Activated CD8-positive, alpha-beta memory T cell treated with anti-CD3 and anti-CD28 coated beads, Interleukin-2, amount 50 U/mL, for 1 hour (primary cell): Measurements from ENCODE around the gene SMYD2.
"Not testable (repeated sequence)": the region's sequence is repeated elsewhere in the genome, so short reads cannot be mapped to it uniquely, and the experiment has no call there.

Experiments
- DNase-seq: peaks from one replicate; pipeline ENCODE4 v3.0.0-alpha.2; 2020; ENCODE audit errors: extremely low read depth

Gene SMYD2

DNA sequence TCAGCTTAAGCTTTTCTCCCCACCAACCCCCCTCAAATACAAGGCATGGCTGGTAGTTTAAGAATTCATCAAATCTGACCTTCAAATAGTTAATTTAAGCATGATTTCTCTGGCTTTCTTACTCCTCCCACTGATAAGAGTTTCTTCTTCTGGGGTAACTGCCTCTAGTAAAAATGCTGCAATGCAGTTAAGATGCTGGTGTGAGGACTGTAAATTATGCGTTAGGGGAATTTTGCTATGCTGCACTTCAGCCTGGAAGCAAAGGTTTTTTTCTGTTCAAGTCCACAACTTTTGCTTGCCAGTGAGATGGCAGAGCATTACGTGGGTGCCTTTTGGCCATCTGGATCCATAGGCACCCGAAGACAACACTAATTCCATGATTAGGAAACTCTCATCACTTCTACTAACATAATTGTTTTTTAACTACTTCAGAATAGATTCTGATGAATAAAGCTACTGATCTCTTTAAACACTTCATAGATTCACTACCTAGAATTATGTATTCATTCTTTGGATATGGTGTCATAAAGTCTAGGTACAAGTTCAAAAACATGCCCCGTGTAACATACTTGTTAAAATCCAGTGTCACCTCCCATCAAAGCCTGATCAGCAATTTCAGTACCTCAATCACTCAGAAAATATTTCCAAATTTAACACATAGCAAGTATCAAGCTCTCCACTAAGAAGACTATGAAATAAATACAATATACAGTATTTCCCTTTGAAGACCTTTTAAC is 8.8 kb upstream of the SMYD2 start:
- DNase-seq: no peak

DNA sequence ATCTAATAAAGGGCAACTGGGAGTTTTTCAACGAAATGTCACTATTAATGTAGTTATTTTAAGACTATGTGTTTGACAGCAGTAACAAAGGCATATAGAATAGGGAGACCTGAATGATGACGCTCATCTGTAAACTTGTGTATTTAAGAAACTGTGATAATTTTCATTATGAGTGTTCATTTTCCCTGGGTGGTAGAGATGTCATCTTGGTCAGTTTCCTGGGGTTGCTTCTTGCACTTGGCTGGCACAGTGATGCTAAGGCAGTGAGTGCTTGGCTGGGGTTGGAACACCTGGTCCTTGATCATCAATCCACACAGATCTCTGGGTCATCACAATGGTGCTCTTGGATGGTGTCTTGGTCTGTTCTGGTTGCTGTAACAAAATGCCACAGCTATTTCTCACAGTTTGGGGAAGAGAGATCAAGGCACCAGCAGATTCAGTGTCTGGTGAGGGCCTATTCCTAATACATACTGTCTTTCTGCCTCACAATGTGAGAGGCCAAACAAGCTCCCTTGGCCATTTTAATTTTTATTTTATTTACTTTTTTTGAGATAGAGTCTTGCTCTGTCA is 7.9 kb upstream of the SMYD2 start:
- no peak for DNase-seq

DNA sequence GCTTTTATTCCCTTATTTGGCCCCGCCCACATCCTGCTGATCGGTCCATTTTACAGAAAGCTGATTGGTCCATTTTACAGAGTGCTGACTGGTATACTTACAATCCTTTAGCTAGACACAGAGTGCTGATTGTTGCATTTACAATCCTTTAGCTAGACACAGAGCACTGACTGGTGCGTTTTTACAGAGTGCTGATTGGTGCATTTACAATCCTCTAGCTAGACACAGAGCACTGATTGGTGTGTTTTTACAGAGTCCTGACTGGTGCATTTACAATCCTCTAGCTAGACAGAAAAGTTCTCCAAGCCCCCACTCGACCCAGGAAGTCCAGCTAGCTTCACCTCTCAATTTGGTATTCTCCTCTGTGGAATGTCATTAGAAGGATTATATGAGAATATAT is 5.3 kb upstream of the SMYD2 start:
- DNase-seq: not testable (repeated sequence)

DNA sequence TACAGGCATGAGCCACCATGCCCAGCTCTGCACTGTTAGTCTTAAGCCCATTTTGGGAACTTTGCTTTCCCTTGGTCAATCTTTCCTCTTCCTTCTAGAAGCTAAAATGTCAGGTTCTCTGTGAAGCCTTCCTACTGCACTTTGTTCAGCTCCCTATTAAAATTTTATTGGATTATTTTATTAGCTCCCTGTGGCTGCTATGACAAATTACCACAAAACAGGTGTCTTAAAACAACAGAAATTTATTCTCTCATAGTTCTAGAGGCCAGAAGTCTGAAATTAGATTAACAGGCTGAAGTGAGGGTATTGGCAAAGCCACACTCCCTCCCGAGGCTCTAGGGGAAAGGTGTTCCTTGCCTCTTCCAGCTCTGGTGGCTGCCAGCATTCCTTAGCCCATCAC is 4.2 kb upstream of the SMYD2 start:
- DNase-seq: no peak

DNA sequence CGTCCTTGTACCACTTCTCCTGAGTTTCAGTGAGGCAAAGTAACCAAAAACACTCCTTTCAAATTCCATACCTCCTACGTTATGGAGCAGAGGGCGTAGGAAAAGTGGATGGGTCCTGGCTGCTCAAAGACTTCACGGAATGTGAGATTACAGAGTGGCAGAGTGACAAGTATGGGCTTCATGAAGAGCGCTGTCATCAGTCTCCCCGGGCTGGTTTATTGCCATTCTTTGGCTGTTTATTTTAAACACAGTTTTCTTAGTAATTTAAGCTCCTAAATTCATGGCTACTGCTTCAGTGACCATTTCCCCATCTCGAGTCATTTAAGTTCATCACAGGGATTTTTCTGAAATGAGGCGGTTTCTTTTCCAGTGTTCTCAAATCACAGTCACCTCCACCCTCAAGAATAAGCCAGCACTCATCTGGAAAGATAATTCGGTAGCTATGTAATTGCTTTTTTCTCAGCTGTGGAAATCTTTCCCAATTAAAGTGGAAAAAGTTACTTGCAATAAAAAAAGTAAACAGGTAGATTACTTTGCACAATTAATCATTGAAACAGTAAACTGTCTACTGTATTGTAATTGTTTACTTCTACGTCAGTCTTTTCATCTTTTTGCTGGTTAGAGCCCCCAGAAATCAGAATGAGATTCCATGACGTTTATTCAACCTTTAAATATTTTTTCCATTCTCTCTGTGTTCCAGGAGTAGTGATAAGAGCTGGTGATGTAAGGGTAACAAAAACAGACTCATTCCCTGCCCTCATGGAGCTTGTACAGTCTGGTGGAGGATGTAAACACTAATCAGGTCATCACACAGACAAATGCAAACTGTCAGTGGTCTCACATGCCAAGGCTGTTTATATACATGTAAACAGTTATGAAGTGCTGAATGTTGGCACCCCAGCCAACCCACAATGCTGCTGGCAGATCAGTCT is 3.0 kb upstream of the SMYD2 start:
- DNase-seq: no peak

DNA sequence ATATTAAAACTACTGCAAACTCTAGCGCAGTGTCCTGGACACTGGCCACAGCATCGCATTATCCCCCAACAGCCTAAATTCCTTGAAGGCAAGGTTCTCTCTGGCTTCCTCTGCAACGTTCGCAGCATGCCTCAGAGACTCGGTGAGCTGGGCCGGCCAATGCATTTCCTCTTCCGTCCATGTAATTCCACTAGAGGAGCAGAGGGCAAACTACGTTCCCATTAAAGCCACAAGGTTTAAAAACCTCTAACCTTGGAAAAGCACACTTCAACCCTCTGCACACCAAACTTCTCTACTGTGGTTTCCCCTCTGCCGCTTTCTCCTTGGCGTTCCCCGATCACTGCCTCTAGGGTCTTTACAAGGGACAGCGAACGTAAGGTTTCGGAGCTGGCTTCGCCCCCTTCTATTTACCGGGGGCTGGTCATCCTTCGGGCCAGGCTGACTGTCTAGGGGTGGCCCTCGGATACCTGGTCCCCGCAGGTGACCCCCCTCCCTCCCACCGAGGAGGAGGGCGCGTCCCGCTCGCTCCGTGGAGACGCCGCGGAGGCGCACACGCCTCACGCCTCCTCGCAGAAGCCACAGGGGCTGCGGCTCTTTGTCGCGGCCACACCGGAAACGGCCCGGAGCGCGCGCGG is 456 bp upstream of the SMYD2 start:
- no peak for DNase-seq

DNA sequence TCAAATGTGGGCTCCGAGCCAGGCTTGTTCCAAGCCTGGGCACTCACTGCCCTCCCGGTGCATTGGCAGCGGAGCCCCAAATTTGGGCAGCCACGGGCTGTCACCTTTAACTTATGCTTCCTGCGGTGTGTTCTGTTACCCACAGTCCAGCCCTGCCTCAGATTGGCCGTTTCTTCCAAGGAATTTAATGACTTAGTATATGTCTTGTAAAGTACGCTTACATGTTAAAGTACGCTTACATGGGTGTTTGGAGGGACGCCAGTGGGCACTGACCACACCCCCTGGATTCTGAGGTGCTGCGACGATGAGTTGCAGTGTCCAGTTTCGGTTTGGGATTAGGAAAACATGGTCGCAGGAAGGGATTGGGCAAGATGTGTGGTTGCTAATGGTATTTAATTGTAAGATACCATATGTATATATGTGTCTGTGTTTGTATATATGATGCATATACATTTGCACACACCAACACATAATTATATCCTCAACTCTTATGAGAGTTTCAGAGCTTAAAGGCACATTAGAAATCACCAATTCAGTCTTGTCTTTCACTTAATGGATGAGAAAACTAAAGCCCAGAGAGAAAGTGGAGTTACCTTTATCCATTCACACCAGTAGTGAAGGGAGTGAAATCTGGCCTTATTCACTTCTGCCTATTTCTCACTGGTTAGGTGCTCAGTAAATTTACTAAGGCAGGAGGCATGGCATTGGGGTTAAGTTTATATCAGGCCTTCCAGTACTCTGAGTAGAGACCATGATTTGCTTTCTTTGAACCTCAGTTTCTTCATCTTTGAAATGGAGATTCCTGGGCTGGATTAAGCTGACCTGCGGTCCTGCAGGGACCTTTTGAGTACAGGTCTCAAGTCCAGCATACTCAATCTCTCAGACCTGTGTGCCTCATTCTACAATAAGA is 1.0 kb downstream of the SMYD2 start:
- DNase-seq: no peak

DNA sequence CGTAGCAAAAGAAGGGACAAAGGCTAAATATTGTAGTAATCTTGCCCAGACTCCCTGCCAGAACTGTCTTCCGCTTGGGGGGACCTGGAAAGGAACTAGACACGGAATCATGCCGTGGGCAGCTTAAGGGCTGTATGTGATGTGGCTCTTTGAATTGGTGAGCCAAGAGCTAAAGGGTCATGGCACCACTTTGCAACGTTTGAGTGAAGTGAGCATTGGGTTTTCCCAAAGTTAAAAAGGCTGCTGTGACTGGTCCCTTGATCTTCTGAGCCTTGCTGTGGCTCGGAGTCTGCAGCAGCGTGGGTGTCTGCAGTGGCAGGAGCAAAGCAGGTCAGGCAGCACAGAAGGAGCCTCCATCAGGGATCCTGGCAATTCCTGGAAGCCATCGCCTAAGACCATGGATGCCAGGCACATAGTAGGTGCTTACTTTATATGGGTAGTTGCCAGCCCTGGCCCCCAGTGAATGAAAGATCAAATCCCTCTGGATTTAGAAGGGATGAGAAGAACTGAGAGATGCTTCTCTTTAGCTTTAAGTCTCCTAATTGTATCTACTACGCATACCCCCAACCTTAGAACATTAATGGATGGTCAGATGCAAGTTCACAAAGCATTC is 1.8 kb downstream of the SMYD2 start:
- DNase-seq: no peak

DNA sequence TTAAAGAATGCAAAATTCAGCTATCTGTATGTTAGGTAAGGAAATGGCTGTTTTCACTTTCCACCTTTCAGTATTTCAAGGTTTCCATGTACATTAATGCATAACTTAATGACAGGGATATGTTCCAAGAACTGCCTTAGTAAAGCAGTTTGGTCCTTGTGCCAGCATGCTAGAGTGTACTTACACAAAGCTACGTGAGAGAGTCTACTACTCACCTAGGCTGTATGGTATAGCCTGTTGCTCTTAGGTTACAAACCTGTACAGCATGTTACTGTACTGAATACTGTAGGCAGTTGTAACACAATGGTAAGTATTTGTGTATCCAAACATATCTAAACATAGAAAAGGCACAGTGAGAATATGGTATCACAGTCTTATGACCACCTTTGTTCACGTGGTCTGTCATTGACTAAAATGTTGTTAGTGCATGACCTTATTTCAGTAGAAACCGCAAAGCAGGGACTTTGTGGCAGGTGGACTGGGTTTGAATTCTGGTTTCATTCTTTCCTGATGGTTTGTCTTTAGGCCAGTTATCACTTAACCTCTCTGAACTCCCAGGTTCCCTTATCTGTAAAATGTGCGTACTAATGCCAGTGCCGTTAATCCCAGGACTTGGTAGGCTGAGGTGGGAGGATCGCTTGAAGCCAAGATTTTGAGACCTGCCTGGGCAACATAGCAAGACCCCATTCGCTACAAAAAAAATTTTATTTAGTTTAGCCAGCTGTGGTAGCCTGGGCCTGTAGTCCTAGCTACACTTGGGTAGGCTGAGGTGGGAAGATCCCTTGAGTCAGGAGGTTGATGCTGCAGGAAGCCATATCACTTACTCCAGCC is 4.9 kb downstream of the SMYD2 start:
- DNase-seq: no peak

DNA sequence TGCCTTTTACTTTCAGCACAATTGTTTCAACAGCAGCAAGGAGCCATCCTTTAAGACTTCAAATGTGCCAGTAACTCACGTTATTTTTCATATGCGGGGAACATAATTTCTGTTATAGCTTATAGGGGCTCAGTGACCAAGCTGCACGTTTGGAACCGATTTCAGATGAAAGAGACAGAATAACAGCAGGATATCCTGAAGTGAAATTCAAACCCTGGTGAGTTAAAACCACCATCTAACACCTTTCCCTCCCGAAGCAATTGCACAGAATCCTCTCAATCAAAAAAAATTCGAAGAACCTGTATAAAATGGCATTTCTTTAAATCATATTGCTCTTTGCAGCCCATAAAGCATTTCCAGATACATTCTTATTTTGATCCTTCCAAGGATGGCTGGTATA is 6.9 kb downstream of the SMYD2 start:
- no peak for DNase-seq

DNA sequence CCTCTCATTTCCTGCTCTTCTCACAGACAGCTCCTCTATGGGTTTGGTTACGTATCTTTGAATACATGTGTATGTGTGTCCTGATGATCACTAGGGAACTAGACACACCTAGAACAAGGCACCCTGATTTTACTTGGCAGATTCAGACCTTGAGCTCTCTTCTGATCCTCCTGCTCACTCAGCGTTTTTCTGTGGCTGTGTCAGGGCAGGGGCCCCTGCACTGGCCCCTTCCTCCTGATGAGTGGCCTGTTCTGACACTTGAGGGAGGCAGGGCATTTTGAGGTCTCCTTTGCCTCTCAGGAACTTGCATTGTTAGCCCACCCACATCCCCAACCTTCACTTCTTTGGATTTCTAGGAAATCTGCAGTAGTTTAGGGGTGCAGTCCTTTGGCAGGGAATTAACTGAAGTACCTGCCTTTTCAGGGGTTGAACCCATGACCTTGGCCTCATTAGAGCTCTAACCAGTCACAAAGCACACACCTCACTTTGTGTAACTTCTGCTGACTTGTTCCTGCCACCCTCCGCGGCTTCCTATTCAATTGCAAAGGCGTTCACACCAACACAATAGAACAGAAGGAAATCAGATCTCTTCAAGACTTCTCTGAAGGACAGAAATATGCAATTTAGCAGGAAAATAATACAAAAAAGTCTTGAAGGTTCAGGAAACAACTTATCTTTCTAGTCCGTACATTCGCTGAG is 8.8 kb downstream of the SMYD2 start:
- no peak for DNase-seq

DNA sequence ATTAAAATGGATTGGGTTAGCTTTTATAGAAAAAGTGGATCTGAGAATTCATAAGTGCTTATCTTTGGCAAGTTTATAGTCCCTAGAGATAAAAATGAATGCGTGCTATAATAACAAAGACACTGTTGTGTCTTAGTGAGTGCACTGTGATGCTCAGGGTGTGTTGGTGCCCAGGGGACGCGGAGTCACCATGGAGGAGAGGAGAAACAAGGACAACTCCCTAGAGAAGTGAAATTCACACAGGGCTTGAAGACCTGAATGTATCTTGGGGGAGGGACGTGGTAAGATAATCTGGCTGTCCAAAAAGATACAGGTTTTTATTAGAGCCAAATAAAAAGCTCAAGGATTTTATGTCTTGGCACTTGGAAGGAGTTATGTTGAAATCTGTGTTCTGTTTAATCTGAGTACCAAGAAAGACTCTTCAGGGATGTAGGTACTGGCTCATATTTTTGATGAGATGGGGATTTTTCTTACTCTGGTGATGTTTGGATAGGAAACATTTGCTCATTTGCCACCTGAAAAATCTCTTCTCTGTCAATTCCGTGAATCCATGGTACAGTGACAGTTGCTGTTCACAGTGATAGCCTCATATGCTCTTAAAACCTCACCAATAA is 9.6 kb downstream of the SMYD2 start:
- DNase-seq: no peak

DNA sequence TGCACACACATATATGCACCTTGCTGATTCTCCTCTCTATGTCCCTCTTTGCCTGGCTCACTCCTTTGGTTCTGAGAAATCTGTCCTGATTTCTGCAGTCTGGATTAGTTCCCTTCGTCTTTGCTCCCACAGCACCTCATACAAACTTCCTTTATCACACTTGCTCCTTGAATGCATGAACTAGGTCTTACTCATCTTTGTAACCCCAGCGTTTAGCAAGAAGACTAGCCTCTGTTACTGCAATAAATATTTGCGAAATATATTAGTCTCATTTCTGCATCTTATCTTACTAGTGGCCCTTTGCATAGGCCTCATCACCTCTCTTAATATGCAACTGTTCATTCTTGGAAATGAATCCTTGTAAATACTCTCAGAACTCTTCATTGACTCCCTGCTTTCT is 11.4 kb downstream of the SMYD2 start:
- no peak for DNase-seq

DNA sequence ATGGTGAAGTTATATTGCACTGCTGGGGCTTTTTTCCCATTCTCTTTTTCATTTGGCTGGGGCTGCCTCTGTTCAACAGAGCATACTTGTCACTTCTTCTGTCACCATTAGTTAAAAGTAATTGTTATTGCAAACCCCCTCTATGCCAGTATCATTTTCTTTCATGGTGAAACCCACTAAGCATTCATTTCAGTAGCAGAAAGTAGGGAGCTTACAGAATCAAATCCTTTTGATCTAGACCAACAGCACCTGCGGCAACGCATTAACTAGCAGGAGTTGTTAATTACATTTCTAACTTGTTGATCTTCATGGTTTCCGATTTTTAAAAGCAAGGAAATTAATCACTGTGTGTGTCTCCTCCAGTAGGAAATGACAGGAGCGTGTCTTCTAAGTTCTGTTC is 15.0 kb downstream of the SMYD2 start:
- no peak for DNase-seq

DNA sequence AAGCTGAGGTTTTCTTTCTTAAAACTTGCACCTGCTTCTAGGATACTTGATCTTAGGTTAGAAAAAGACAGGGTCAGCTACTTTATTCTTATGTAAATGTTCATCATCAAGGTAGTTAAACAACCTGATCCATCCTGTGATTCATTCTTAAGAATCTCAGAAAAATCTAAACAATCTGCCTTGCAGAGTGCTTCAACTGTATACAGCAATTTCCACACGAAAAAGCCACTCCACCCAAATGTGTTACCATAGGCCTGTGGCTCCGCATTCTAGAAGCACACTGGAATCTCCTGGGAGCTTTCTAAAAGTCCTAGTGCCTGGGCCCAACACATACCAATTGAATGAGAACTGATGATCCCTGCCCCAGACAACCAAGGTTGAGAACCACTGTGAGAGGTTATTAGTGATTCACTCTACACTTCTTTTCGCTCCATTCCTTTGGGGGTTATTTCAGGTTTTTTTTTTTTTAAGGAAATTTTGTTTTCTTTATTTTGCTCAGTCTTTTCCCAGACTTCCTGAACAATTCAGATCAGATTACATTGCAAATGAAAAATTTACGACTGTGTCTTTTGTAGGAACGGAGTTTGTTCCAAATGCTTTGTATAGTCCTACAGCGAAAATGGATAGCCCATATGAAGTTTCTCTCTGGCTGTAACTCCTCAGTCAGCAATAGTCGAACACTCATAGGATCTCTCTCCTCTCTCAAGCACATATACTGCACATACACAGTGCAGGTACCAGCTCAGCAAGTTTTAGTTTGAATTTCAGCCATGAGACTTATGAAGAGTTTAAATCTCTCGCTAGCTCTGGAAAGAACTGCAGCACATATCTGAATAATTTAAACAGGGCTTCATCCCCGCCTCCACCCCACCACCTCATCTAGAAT is 16.1 kb downstream of the SMYD2 start:
- no peak for DNase-seq

DNA sequence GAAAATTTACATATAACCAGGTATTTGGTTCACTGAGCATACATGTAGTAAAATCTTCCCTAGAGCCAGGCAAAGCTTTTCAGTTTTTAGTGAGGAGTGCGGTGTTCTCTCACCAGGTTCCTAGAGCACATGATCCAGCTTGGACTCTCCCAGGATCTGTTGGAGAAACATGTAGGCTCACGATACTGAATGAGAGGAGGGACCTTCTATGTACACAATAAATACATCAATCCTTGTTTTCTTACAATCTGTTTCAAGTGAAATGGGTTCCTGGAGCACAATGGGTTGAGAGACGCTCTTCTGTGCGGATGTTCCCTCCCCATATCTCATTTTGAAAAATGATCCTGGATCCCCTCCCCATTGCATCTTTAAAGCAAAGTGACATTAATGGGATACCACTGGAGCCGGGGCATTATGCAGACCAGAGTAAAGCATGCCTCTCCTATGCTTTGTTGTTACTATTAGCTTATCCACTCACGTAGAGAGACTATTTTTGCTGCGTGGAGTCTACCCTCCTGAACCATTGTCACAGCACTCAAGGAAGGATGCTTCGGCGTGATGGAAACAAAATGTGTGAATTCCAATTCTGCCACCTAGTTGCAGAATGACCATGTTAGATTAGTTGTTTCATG is 19.3 kb downstream of the SMYD2 start:
- DNase-seq: no peak

DNA sequence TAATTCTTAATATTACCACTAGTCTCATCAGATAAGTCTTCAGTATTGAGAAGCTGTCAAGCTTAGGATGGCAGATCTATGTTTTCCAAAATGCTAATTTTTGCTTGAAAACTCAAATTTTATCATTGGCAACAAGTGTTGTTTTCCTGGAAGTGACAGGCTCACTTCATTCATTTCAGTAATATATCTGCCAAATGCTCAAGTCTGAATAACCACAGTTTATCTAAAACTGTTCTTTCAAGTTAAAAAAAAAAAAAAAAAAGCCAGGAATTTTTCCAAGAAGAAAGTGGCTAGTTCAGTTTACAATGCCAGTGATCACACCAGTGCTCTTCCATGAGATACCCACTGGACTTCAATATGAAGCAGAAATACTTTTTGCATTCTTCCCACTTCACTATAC is 20.6 kb downstream of the SMYD2 start:
- DNase-seq: no peak
